HG03354 (cell line): Measurements from ENCODE around the gene PDE2A.

ENCODE experiments used
- ATAC-seq: cut with Tn5 transposase; IDR thresholded peaks from one replicate; pipeline ENCODE4 v1.9.1; 2021; ENCODE audit warnings: mild to moderate bottlenecking; ENCODE audit not compliant: unreplicated experiment, poor library complexity, severe bottlenecking

The PDE2A gene

GRCh38 chr11:72624496-72625201, 49.6 kb downstream of the PDE2A start:
- ATAC-seq = no peak

GRCh38 chr11:72623052-72623451, 51.2 kb downstream of the PDE2A start:
- ATAC-seq = no peak

GRCh38 chr11:72621008-72621610, 53.1 kb downstream of the PDE2A start:
- no peak for ATAC-seq

- ATAC-seq = no peak
Observed at GRCh38 chr11:72618803-72619202, 55.4 kb downstream of the PDE2A start.

- ATAC-seq = no peak
Observed at GRCh38 chr11:72617080-72617762, 57.0 kb downstream of the PDE2A start.

GRCh38 chr11:72616655-72617054, 57.6 kb downstream of the PDE2A start:
- no peak for ATAC-seq

GRCh38 chr11:72615329-72615728, 58.9 kb downstream of the PDE2A start:
- no peak for ATAC-seq

- no peak for ATAC-seq
Observed at GRCh38 chr11:72614381-72614780, 59.8 kb downstream of the PDE2A start.

GRCh38 chr11:72613977-72614376, 60.2 kb downstream of the PDE2A start:
- no peak for ATAC-seq

GRCh38 chr11:72613450-72613849, 60.8 kb downstream of the PDE2A start:
- no peak for ATAC-seq

GRCh38 chr11:72609476-72609875, 64.7 kb downstream of the PDE2A start:
- no peak for ATAC-seq

GRCh38 chr11:72609045-72609444, 65.2 kb downstream of the PDE2A start:
- no peak for ATAC-seq

GRCh38 chr11:72607496-72607895, 66.7 kb downstream of the PDE2A start:
- no peak for ATAC-seq

GRCh38 chr11:72606748-72607468, 67.3 kb downstream of the PDE2A start:
- no peak for ATAC-seq

GRCh38 chr11:72605973-72606747, 68.1 kb downstream of the PDE2A start:
- ATAC-seq = no peak

GRCh38 chr11:72604256-72604655, 70.0 kb downstream of the PDE2A start:
- ATAC-seq = no peak

GRCh38 chr11:72602250-72602904, 71.8 kb downstream of the PDE2A start:
- ATAC-seq = no peak

GRCh38 chr11:72600557-72600956, 73.7 kb downstream of the PDE2A start:
- no peak for ATAC-seq
